PC-9 (cell line): ENCODE results near the gene SPDYE3. TPM values are rescaled to one million over a fixed set of nuclear protein-coding genes. Genes with fewer than 3 reads are reported as not detected.
"Not testable (repeated sequence)": the region's sequence is repeated elsewhere in the genome, so short reads cannot be mapped to it uniquely, and the experiment has no call there.

Experiments used
- BruUV-seq: library from RNA; stranded (reverse); fragments of 400-500 nt; replicated peaks from 2 replicates; lab custom pipeline; 2021; lab: Mats Ljungman, UMichigan
- CTCF ChIA-PET: fragments of 300-600 bp; sonication (Branson Sonifier 250); formaldehyde crosslinking; loops from one replicate; lab custom pipeline; 2022; ENCODE audit warnings: antibody characterized with exemption; lab: Charles Lee
- POLR2A ChIA-PET: fragments of 300-600 bp; sonication (Branson Sonifier 250); formaldehyde crosslinking; loops from one replicate; lab custom pipeline; 2022; ENCODE audit warnings: antibody characterized with exemption; ENCODE audit not compliant: unreplicated experiment; lab: Charles Lee
- DNase-seq, 2 experiments: peaks; one replicate each; pipeline versions ENCODE4 v3.0.0 to v3.0.0-alpha.2; 2015 to 2022; ENCODE audit warnings: mixed read lengths in 1 of 2
- H2AFZ ChIP-seq: fragments of 200-600 bp; sonication (generic); 2 replicates; pipeline ENCODE4 v1.8.1; 2017; ENCODE audit warnings: antibody characterized with exemption
- H3F3A ChIP-seq: fragments of 200-600 bp; sonication (generic); 2 replicates; pipeline ENCODE4 v1.8.1; 2017; ENCODE audit warnings: antibody characterized with exemption, mild to moderate bottlenecking, low read depth; ENCODE audit not compliant: insufficient read depth
- H3K27ac ChIP-seq: fragments of 200-600 bp; sonication (generic); 2 replicates; pipeline ENCODE4 v1.6.1; 2016; ENCODE audit warnings: mixed run types
- H3K27me3 ChIP-seq: fragments of 200-600 bp; sonication (generic); 2 replicates; pipeline ENCODE4 v1.6.1; 2016; ENCODE audit warnings: low read depth, mixed run types; ENCODE audit not compliant: insufficient read depth
- H3K36me3 ChIP-seq: fragments of 200-600 bp; sonication (generic); 2 replicates; pipeline ENCODE4 v1.6.1; 2016; ENCODE audit warnings: low read depth, mixed run types
- H3K4me1 ChIP-seq: fragments of 200-600 bp; sonication (generic); replicated peaks from 2 replicates; pipeline ENCODE4 v1.6.1; 2016; ENCODE audit warnings: mixed run types; ENCODE audit not compliant: insufficient read depth
- H3K4me2 ChIP-seq: fragments of 200-600 bp; sonication (generic); 2 replicates; pipeline ENCODE4 v1.6.1; 2017; ENCODE audit warnings: mixed run types
- H3K4me3 ChIP-seq: fragments of 200-600 bp; sonication (generic); 2 replicates; pipeline ENCODE4 v1.6.1; 2016; ENCODE audit warnings: mixed run types
- H3K79me2 ChIP-seq: fragments of 200-600 bp; sonication (generic); 2 replicates; pipeline ENCODE4 v1.6.1; 2017; ENCODE audit warnings: low read depth, mixed run types
- H3K9me2 ChIP-seq: fragments of 200-600 bp; sonication (generic); 2 replicates; pipeline ENCODE4 v1.8.1; 2017; ENCODE audit warnings: mild to moderate bottlenecking; ENCODE audit not compliant: insufficient read depth
- H3K9me3 ChIP-seq: fragments of 200-600 bp; sonication (generic); 2 replicates; pipeline ENCODE4 v1.8.1; 2016; ENCODE audit warnings: low read depth; ENCODE audit not compliant: insufficient read depth
- H4K20me1 ChIP-seq: fragments of 200-600 bp; sonication (generic); 2 replicates; pipeline ENCODE4 v1.8.1; 2017; ENCODE audit not compliant: insufficient read depth
- CTCF ChIP-seq: fragments of 200-600 bp; sonication (generic); conservative IDR thresholded peaks from 2 replicates; pipeline ENCODE4 v1.6.1; 2017; ENCODE audit warnings: mixed run types, antibody characterized with exemption, mild to moderate bottlenecking, moderate library complexity
- EZH2 ChIP-seq: fragments of 200-600 bp; sonication (generic); IDR thresholded peaks from 2 replicates; pipeline ENCODE4 v1.8.0; 2017; ENCODE audit warnings: antibody characterized with exemption, low read depth
- intact Hi-C: fragments of 100-400 bp; cut with micrococcal nuclease; formaldehyde crosslinking; loops from one replicate; pipeline ENCODE4 v1.10.0; 2022; ENCODE audit not compliant: unreplicated experiment
- total RNA-seq: library from RNA; stranded (reverse); gene quantifications from 2 replicates; pipeline ENCODE4 v1.2.3, GENCODE V29; 2021

SPDYE3 gene
- total RNA-seq, 1 experiment from 2014 or later = not detected

- peaks cover 51% of the 10 kb centered on the region for H3K79me2 ChIP-seq
- H3K4me2 ChIP-seq, H2AFZ ChIP-seq, H3K4me3 ChIP-seq, BruUV-seq, H3K9me3 ChIP-seq, H3K9me2 ChIP-seq, intact Hi-C loops, H3K27me3 ChIP-seq: not testable (repeated sequence)
- 0 out of 2 replicates have a peak overlapping the region, but pooled peaks have one; percentile 17 for H3K27ac ChIP-seq
- ChIA-PET POLR2A (interaction anchor here (0.5 kb wide), 1 partner anchor 207 kb away, joined by 4 read pairs; no protein-coding TSS in a partner anchor), CTCF (interaction anchor here (0.6 kb wide), 1 partner anchor 101 kb away, joined by 3 read pairs; no protein-coding TSS in a partner anchor)
- peaks cover 63% of the 10 kb centered on the region for H4K20me1 ChIP-seq
- peak; percentile 50 to 56 for DNase-seq
- H3K36me3 ChIP-seq = peaks cover 39% of the 10 kb centered on the region
- peaks cover 74% of the 10 kb centered on the region for H3F3A ChIP-seq
- peak; percentile 66; the same call in 1 of the 2 replicates for TF ChIP-seq CTCF
- H3K4me1 ChIP-seq = peaks cover 43% of the 10 kb centered on the region
Measured at GRCh38 chr7:100344560-100345287, 37.2 kb downstream of the SPDYE3 start.

- H3K4me3 ChIP-seq, POLR2A ChIA-PET, H3K9me3 ChIP-seq, H3K9me2 ChIP-seq, H3K27me3 ChIP-seq, H3K27ac ChIP-seq, CTCF ChIA-PET, H2AFZ ChIP-seq, H3K4me2 ChIP-seq, BruUV-seq, intact Hi-C loops: not testable (repeated sequence)
- peaks cover 70% of the 10 kb centered on the region for H3F3A ChIP-seq
- H4K20me1 ChIP-seq = peaks cover 65% of the 10 kb centered on the region
- H3K36me3 ChIP-seq = peaks cover 39% of the 10 kb centered on the region
- H3K4me1 ChIP-seq = peaks cover 37% of the 10 kb centered on the region
- peak in 1 of 2 experiments; percentile 84 for DNase-seq
- peaks cover 47% of the 10 kb centered on the region for H3K79me2 ChIP-seq
- peak; percentile 61 for TF ChIP-seq CTCF
Measured at GRCh38 chr7:100345288-100345672, 37.8 kb downstream of the SPDYE3 start.

DNA sequence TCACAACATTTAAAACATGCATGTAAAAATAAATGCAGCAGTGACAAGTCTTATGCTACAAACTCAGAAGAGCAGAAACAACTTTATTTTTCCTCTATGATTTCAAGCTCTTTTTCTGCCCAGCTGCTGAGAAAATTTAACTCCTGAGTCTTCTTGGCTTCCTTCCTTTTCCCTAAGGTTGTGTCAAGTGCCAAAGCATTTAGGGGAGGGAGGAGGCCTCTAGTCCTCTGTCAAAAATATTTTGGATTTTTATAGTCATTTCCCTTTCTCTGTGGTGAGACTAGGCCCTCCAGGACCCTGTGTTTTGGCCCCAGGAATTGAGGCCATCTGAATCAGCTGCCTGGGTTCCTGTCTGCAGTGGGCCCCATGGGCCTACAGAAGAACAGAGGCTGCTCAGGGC is 39.4 kb downstream of the SPDYE3 start:
- TF ChIP-seq EZH2 (no peak), CTCF (no peak)
- ChIA-PET CTCF (no interaction called here), POLR2A (interaction anchor here (0.5 to 0.6 kb wide), 2 partner anchors 82 to 157 kb away, joined by 3 to 5 read pairs; no protein-coding TSS in a partner anchor)
- Histone ChIP-seq H3K27me3 (no peaks in the 10 kb centered on the region), H3K4me2 (no peak overlapping the region), H2AFZ (no peak overlapping the region), H3F3A (peaks cover 59% of the 10 kb centered on the region), H3K4me3 (no peak overlapping the region), H3K79me2 (peaks cover 45% of the 10 kb centered on the region), H3K36me3 (peaks cover 39% of the 10 kb centered on the region), H3K9me2 (no peaks in the 10 kb centered on the region), H3K9me3 (no peaks in the 10 kb centered on the region), H3K27ac (no peak overlapping the region), H4K20me1 (peaks cover 60% of the 10 kb centered on the region), H3K4me1 (peaks cover 25% of the 10 kb centered on the region)
- no TSS peak for BruUV-seq
- intact Hi-C loops = no loop called here
- DNase-seq = no peak
